OCI-LY1 (cell line): Measurements from ENCODE around the gene KIF11.

Experiments used
- EZH2 ChIP-seq: fragments of 200-600 bp; sonication (generic), shearing (Covaris generic); IDR thresholded peaks from 2 replicates; pipeline ENCODE4 v1.8.0; 2017; ENCODE audit warnings: borderline replicate concordance, mixed run types, mild to moderate bottlenecking, antibody characterized with exemption, low read length, moderate library complexity, mixed read lengths
- TF ChIP-seq, protein P1 (sequence below): fragments of 200-600 bp; sonication (generic), shearing (Covaris generic); IDR thresholded peaks from 2 replicates; pipeline ENCODE4 v1.5.1; 2017; ENCODE audit warnings: mild to moderate bottlenecking, antibody characterized with exemption, low read length, moderate library complexity, mixed read lengths

DNA sequence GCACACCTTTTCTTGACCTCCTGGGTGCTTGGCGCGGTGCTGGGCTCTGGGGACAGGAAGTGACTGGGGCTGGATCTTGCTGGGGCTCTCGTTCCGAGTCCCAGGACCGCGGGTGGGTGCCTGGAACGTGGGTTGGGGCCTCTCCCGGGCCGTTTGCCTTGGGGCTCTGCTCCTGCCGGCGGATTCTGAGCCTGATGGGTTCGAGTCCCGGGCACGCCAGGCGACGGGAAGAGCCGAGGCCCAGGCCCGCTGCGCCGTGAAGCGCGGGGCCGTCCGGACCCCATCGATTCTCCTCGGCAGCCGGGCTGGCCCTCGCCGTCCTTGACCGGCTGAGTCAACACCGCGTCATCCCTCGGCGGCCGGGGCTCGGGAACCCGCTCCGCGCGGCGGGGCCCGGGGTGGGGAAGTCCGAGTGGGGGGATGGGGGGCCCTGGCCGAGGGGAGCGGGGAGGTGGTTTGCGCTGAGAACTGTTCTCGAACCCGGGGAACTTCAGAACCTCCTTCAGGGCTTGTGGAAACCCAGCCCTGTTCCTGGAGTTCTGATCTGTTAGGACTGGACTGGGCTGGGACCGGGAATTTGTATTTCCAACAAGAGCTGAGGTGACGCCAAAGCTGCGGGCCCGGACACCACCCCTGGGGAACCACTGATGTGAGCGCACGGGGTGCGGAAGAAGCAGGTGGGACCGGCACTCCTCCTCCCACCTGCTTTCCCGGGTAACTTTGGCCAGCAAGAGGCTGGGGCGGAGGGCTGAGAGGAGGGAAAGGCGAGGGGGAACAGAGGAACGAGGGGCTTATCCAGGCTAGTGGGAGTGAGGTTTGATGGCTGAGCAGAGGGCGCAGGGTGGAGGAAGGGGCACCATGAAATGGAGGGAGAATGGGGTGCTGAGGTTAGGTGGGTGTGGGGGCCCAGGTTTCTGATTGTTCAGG is 103.0 kb downstream of the KIF11 start:
- TF ChIP-seq, protein P1, sequence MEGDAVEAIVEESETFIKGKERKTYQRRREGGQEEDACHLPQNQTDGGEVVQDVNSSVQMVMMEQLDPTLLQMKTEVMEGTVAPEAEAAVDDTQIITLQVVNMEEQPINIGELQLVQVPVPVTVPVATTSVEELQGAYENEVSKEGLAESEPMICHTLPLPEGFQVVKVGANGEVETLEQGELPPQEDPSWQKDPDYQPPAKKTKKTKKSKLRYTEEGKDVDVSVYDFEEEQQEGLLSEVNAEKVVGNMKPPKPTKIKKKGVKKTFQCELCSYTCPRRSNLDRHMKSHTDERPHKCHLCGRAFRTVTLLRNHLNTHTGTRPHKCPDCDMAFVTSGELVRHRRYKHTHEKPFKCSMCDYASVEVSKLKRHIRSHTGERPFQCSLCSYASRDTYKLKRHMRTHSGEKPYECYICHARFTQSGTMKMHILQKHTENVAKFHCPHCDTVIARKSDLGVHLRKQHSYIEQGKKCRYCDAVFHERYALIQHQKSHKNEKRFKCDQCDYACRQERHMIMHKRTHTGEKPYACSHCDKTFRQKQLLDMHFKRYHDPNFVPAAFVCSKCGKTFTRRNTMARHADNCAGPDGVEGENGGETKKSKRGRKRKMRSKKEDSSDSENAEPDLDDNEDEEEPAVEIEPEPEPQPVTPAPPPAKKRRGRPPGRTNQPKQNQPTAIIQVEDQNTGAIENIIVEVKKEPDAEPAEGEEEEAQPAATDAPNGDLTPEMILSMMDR, result no peak
- no peak for TF ChIP-seq EZH2
